Calu3 (cell line): ENCODE results near the gene NUDT17. TPM values are rescaled to one million over a fixed set of nuclear protein-coding genes. Genes with fewer than 3 reads are reported as not detected.
A peak's percentile ranks its signal among the peaks of the same experiment; 100 is the strongest.

Source experiments
- BruUV-seq: library from RNA; stranded (reverse); fragments of 400-500 nt; replicated peaks from 2 replicates; lab custom pipeline; 2021; lab: Mats Ljungman, UMichigan
- CTCF ChIA-PET: fragments of 300-600 bp; sonication (Branson Sonifier 250); formaldehyde crosslinking; loops from one replicate; lab custom pipeline; 2022; ENCODE audit warnings: antibody characterized with exemption; lab: Charles Lee
- DNase-seq: peaks from one replicate; pipeline ENCODE4 v3.0.0; 2022
- H3K27ac Mint-ChIP-seq: one replicate; pipeline ENCODE4 v1.8.0; 2022; ENCODE audit warnings: mixed read lengths; ENCODE audit not compliant: unreplicated experiment
- H3K27me3 Mint-ChIP-seq: one replicate; pipeline ENCODE4 v1.8.0; 2022; ENCODE audit warnings: mixed read lengths; ENCODE audit not compliant: unreplicated experiment
- H3K36me3 Mint-ChIP-seq: one replicate; pipeline ENCODE4 v1.8.0; 2022; ENCODE audit warnings: mild to moderate bottlenecking, moderate library complexity, mixed read lengths; ENCODE audit not compliant: insufficient read depth, unreplicated experiment
- H3K4me1 Mint-ChIP-seq: one replicate; pipeline ENCODE4 v1.8.0; 2022; ENCODE audit warnings: mild to moderate bottlenecking, low read depth, mixed read lengths; ENCODE audit not compliant: unreplicated experiment
- H3K4me3 Mint-ChIP-seq: one replicate; pipeline ENCODE4 v1.8.0; 2022; ENCODE audit warnings: mild to moderate bottlenecking, low read depth, moderate library complexity, mixed read lengths; ENCODE audit not compliant: unreplicated experiment
- H3K9me3 Mint-ChIP-seq: one replicate; pipeline ENCODE4 v1.8.0; 2022; ENCODE audit warnings: low read depth, mixed read lengths; ENCODE audit not compliant: unreplicated experiment
- CTCF ChIP-seq: fragments of 200-600 bp; IDR thresholded peaks from one replicate; pipeline ENCODE4 v1.8.0; 2022; ENCODE audit warnings: antibody characterized with exemption; ENCODE audit not compliant: unreplicated experiment
- intact Hi-C: fragments of 100-400 bp; cut with micrococcal nuclease; formaldehyde crosslinking; loops from one replicate; pipeline ENCODE4 v1.10.0; 2022; ENCODE audit not compliant: unreplicated experiment
- total RNA-seq: library from RNA; stranded (reverse); gene quantifications from 2 replicates; pipeline ENCODE4 v1.2.3, GENCODE V29; 2022

Gene NUDT17
- total RNA-seq, 1 experiment from 2014 or later: 2.8 TPM

- H3K36me3 Mint-ChIP-seq: peaks cover 14% of the 10 kb centered on the region
Measured at GRCh38 chr1:145846201-145846612, 777 bp downstream of the NUDT17 start.

GRCh38 chr1:145847827-145848226, 2.4 kb downstream of the NUDT17 start:
- no peak overlapping the region for H3K4me3 Mint-ChIP-seq
- no peaks in the 10 kb centered on the region for H3K27me3 Mint-ChIP-seq
- no peaks in the 10 kb centered on the region for H3K9me3 Mint-ChIP-seq
- CTCF ChIA-PET: interaction anchor here (1.4 to 3.1 kb wide), 4 partner anchors 9 to 44 kb away, joined by 5 to 11 read pairs (median 6); partner anchors contain the start of gene PIAS3
- no TSS peak for BruUV-seq
- no peak overlapping the region for H3K27ac Mint-ChIP-seq
- H3K4me1 Mint-ChIP-seq: peaks cover 10% of the 10 kb centered on the region
- DNase-seq: no peak
- no peak for TF ChIP-seq CTCF
- intact Hi-C loops: no loop called here
- peaks cover 9% of the 10 kb centered on the region for H3K36me3 Mint-ChIP-seq

More at GRCh38 chr1:145846201-145846612, 777 bp downstream of the NUDT17 start:
- intact Hi-C loops: loop anchor here (1.0 kb wide), 1 partner anchor 45 kb away; no protein-coding TSS in a partner anchor
- CTCF ChIA-PET: interaction anchor here (0.8 to 3.2 kb wide), 6 partner anchors 12 to 112 kb away, joined by 3 to 51 read pairs (median 4); partner anchors contain the start of genes LIX1L and PIAS3
- H3K27me3 Mint-ChIP-seq: no peaks in the 10 kb centered on the region
- BruUV-seq: no TSS peak
- peak; percentile 48 for DNase-seq
- no peaks in the 10 kb centered on the region for H3K9me3 Mint-ChIP-seq
- H3K27ac Mint-ChIP-seq: no peak overlapping the region
- no peak overlapping the region for H3K4me3 Mint-ChIP-seq
- TF ChIP-seq CTCF: peak; percentile 81
- H3K4me1 Mint-ChIP-seq: peaks cover 10% of the 10 kb centered on the region

GRCh38 chr1:145849356-145850160, 4.1 kb downstream of the NUDT17 start:
- H3K4me1 Mint-ChIP-seq: peaks cover 10% of the 10 kb centered on the region
- DNase-seq: no peak
- no TSS peak for BruUV-seq
- no peak overlapping the region for H3K4me3 Mint-ChIP-seq
- H3K27ac Mint-ChIP-seq: no peak overlapping the region
- no peaks in the 10 kb centered on the region for H3K27me3 Mint-ChIP-seq
- CTCF ChIA-PET: interaction anchor here (1.5 to 3.1 kb wide), 2 partner anchors 10 to 78 kb away, joined by 3 to 11 read pairs; partner anchors contain the start of genes PIAS3 and RBM8A
- intact Hi-C loops: no loop called here
- H3K9me3 Mint-ChIP-seq: no peaks in the 10 kb centered on the region
- peaks cover 14% of the 10 kb centered on the region for H3K36me3 Mint-ChIP-seq
- TF ChIP-seq CTCF: peak; percentile 62

GRCh38 chr1:145855426-145855948, 10.1 kb downstream of the NUDT17 start:
- Mint-ChIP-seq H3K27me3 (no peaks in the 10 kb centered on the region), H3K36me3 (peaks cover 35% of the 10 kb centered on the region), H3K4me1 (peaks cover 9% of the 10 kb centered on the region), H3K4me3 (no peak overlapping the region), H3K9me3 (no peaks in the 10 kb centered on the region), H3K27ac (no peak overlapping the region)
- intact Hi-C loops: no loop called here
- no peak for DNase-seq
- CTCF ChIA-PET: interaction anchor here (0.7 kb wide), 1 partner anchor 80 kb away, joined by 5 read pairs; no protein-coding TSS in a partner anchor
- no TSS peak for BruUV-seq
- no peak for TF ChIP-seq CTCF
